Brain pericyte (primary cell): ENCODE results near the gene RPEL1.
A peak's percentile ranks its signal among the peaks of the same experiment; 100 is the strongest.
"Not testable (repeated sequence)": the region's sequence is repeated elsewhere in the genome, so short reads cannot be mapped to it uniquely, and the experiment has no call there.

Experiments used
- DNase-seq: peaks from one replicate; pipeline ENCODE4 v3.0.0-alpha.2; 2012; ENCODE audit warnings: low read depth, low spot score

The RPEL1 gene

DNA sequence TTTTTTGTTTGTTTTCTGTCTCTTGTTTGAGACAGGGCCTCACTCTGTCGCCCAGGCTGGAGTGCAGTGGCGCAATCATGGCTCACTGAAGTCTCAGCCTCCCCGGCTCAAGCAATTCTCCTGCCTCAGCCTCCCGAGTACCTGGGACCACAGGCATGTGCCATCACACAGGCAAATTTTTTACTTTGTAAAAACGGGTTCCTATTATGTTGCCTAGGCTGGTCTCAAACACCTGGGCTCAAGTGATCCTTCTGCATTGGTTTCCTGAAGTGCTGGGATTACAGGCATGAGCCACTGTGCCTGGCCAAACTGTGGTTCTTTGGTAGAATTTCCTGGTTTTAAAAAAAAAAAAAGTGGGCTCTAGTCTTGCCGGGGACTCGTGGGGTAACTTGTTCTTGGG is at the start of gene RPEL1:
TSS of gene RPEL1 (plus strand) at position 301 of the 400 bp plus-strand sequence. CDS start 110 bp downstream, outside the sequence.
- not testable (repeated sequence) for DNase-seq

DNA sequence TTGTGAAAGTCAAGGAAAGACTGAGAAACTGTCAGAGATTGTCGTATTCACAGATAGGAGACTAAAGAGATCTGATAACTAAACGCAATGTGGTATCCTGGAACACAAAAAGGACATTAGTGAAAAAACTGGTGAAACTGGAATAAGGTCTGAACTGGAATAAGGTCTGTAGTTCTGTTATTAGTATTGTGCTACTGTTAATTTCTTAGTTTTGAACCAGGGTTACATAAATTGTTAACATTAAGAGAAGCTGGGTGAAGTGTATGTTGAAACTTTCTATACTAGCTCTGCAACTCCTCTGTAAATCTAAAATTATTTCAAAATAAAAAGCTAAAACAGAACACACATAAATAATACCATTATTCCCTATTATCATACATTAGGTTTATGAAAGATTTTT is 49.2 kb upstream of the RPEL1 start:
- no peak for DNase-seq

DNA sequence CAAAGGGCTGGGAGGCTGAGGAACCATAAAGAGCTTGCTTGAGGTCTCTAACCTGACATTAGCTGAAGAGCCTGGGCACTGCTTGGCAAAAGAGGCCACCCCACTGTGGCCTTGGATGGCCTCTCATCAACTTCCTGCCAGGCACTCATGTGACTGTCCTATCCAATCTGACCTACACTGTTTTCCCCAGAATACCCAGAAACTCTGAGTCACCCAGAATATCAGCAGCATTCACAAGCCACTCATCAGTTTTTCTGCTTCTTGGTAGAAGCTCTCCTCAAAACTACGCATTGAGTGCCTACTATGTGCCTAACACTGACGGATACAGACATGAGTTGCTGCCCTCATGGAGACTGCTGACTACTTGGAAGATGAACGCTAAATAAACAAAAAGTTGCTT is 48.5 kb upstream of the RPEL1 start:
- DNase-seq = no peak

DNA sequence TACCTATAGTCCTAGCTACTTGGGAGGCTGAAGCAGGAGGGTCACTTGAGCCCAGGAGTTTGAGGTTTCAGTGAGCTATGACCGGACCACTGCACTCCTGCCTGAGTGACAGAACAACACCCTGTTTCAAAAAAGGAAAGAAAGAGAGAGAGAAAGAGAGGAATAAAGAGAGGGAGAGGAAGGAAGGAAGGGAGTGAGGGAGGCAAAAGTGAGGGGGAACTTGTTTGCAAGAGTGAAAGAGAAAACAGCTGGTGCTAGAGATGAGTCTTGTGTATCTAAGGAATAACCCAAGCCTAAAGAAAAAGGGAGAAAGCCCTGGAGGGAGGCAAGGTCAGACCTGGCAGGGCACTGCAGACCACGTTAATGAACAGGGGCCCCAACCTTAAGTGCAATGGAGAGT is 47.8 kb upstream of the RPEL1 start:
- no peak for DNase-seq

DNA sequence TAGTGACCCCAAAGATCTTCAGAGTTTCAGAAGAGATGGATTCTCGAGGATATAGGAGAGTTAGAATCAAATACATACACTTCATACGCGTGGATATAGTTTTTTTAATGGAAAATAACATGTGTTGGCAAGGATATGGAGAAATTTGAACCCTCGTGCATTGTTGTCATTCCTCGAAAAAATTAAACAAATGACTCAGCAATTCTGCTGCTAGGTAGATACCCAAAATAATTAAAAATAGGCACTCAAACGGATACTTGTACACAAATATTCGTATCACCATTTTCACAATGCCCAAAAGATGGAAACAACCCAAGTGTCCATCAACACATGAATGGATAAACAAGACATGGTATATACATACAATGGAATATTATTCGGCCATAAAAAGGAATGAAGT is 47.0 kb upstream of the RPEL1 start:
- DNase-seq = no peak

DNA sequence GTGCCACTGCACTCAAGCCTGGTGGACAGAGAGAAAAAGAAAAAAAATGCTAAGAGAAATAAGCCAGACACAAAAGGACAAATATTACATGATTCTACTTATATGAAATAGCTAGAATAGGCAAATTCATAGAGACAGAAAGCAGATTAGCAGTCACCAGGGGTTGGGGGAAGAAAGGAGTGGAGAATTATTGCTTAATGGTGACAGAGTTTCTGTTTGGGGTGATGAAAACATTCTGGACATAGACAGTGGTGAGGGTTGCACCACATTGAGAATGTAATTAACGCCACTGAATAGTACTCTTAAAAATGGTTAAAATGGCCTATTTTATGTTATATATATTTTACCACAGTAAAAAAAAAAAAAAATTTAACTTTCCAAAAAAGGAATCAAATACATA is 46.2 kb upstream of the RPEL1 start:
- no peak for DNase-seq

DNA sequence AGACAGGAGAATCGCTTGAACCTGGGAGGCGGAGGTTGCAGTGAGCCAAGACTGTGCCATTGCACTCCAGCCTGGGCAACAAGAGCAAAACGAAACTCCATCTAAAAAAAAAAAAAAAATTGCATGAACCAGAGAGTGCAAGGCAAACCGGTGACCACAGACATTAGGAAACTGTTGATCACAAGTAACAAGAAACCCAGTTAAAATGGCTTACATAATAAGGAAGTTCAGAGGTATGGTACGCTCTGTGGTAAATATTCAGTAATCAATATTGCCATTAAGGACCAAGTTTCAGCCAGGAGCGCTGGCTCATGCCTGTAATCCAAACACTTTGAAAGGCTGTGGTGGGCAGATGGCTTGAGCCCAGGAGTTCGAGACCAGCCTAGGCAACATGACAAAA is 43.4 kb upstream of the RPEL1 start:
- no peak for DNase-seq

DNA sequence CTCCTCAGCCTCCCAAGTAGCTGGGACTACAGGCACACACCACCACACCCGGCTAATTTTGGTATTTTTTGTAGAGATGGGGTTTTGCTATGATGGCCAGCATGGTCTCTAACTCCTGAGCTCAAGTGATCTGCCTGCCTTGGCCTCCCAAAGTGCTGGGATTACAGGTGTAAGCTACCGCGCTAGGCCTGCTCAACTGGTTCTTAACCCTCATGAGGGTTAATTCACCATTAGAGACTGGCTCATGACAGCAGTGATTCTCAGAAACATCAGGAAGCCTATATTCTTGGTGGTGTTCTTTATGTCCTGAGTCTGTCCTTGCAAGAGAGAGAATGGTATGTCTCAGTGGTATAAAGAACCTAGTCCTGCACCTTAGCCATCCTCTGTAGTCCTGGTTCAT is 42.2 kb upstream of the RPEL1 start:
- DNase-seq = no peak

DNA sequence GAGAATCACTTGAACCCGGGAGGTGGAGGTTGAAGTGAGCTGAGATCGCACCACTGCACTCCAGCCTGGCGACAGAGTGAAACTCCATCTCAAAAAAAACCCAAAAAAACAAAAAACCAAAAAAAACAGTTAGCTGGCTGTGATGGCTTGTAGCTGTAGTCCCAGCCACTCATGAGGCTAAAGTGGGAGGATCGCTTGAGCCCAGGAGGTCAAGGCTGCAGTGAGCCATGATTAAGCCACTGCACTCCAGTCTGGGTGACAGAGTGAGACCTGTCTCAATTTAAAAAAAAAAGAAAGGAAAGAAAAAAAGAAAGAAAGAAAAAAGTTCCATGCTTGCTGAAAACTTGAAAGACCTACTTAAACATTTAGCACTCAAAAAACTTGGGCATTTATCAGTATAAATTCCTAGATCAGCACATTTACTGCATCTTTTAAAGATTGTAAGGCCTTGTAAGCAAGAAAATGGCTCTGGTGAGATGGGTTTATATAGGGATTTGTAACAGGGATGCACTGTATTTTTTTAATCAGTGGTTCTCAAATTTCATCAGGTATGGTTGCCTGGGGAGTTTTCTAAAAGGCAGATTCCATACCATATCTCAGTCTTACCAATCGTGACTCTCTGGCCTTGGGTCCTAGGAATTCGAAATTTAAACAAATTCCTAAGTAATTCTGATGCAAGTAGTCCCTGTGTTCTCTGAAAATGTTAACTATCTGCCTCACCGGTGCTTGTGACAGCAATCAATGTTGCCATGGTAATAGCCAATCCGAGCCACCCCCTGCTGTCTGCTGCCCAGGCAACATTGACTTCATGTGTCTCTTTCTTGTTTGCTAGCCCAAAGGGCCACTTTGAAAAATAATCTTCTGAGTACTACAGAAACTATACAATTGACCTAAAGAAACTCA is 41.1 kb upstream of the RPEL1 start:
- no peak for DNase-seq

DNA sequence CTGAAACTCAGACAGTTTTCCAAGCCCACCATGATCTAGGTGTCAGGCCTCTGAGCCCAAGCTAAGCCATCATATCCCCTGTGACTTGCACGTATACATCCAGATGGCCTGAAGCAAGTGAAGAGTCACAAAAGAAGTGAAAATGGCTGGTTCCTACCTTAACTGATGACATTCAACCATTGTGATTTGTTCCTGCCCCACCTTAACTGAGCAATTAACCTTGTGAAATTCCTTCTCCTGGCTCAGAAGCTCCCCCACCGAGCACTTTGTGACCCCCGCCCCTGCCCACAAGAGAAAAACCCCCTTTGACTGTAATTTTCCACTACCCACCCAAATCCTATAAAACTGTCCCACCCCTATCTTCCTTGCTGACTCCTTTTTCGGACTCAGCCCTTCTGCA is 40.3 kb upstream of the RPEL1 start:
- DNase-seq = not testable (repeated sequence)

DNA sequence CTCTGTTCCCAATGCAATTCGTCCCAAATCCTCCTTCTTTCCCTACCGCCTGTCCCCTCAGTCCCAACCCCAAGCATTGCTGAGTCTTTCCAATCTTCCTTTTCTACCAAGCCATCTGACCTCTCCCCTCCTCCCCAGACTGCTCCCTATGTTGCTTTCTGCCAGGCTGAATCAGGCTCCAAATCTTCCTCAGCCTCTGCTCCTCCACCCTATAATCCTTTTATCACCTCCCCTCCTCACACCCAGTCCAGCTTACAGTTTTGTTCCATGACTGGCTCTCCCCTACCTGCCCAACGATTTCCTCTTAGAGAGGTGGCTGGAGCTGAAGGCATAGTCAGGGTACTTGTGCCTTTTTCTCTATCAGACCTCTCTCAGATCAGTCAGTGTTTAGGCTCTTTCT is 39.0 kb upstream of the RPEL1 start:
- not testable (repeated sequence) for DNase-seq

DNA sequence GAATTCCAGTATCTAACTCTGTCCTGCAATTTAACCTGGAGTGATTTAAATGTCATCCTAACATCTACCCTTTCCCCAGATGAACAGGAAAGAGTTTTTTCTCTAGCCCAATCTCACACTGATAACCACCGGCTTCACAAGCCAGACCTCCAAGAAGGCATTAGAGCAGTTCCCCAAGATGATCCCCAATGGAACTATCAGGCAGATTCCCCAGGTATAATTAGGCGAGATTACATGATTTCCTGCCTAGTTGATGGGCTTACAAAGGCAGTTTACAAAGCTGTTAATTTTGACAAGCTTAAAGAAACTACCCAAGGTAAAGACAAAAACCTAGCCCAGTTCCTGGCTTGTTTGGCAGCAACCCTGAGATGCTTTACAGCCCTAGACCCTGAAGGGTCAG is 38.5 kb upstream of the RPEL1 start:
- DNase-seq = no peak

DNA sequence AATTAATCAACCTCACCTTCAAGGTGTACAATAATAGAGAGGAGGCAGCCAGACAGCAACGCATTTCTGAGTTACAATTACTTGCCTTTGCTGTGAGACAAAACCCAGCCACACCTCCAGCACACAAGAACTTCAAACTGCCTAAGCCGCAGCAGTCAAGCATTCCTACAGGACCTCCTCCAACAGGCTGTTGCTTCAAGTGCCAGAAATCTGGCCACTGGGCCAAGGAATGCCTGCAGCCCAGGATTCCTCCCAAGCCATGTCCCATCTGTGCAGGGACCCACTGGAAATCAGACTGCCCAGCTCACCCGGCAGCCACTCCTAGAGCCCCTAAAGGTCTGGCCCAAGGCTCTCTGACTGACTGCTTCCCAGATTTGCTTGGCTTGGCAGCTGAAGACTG is 38.0 kb upstream of the RPEL1 start:
- DNase-seq = not testable (repeated sequence)

DNA sequence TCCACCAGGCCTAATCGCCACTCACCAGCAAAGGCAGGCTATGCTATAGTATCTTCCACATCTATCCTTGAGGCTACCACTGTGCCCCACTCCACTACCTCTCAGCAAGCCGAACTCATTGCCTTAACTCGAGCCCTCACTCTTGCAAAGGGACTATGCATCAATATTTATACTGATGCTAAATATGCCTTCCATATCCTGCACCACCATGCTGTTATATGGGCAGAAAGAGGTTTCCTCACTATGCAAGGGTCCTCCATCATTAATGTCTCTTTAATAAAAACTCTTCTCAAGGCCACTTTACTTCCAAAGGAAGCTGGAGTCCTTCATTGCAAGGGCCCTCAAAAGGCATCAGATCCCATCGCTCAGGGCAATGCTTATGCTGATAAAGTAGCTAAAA is 35.4 kb upstream of the RPEL1 start:
- DNase-seq = not testable (repeated sequence)

DNA sequence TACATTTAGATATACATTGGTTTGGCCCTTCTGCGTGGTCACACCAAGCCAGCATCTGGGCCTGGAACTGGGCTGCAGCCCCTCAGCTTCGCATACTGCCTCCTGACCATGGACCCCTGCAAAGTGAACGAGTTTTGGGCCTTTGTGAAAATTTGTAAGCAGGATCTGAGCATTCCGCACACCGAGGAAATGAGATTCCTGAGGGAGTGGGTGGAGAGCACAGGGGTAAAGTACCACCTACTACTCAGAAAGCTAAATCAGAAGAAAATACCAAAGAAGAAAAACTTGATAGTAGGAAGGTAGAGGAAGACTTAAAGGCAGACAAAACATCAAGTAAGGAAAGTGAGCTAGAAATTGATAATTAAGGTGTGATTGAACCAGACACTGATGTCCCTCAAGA is 30.1 kb upstream of the RPEL1 start:
- no peak for DNase-seq

DNA sequence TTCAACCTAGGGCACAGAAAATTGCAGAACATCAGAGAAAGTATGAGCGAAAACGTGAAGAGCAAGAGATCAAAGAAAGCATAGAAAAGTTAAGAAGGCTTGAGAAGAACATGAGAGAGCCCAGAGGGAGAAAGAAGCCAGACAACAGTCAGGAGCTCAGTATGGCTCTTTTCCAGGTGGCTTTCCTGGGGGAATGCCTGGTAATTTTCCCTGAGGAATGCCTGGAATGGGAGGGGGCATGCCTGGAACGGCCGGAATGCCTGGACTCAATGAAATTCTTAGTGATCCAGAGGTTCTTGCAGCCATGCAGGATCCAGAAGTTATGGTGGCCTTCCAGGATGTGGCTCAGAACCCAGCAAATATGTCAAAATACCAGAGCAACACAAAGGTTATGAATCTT is 29.3 kb upstream of the RPEL1 start:
- DNase-seq = not testable (repeated sequence)

DNA sequence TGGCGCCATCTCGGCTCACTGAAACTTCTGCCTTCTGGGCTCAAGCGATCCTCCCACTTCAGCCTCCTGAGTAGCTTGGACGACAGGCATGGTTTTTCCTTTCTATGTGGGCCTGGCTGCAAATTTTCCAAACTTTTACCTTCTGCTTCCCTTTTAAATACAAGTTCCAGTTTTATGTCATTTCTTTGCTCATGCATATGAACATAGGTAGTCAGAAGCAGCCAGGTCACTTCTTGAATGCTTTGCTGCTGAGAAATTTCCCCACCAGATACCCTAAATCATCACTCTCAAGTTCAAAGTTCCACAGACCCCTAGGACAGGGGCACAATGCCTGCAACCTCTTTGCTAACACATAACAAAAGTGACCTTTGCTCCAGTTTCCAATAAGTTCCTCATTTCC is 21.6 kb upstream of the RPEL1 start:
- no peak for DNase-seq

DNA sequence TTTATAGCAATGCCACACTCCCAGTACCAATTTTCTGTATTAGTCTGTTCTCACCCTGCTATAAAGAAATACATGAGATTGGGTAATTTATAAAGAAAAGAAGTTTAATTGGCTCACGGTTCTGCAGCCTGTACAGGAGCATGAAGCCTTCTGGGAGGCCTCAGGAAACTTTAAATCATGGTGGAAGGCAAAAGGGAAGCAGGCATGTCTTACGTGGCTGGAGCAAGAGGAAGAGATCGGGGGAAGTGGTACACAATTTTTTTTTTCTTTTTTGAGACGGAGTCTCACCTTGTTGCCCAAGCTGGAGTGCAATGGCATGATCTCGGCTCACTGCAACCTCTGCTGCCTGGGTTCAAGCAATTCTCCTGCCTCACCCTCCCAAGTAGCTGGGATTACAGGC is 21.0 kb upstream of the RPEL1 start:
- not testable (repeated sequence) for DNase-seq

DNA sequence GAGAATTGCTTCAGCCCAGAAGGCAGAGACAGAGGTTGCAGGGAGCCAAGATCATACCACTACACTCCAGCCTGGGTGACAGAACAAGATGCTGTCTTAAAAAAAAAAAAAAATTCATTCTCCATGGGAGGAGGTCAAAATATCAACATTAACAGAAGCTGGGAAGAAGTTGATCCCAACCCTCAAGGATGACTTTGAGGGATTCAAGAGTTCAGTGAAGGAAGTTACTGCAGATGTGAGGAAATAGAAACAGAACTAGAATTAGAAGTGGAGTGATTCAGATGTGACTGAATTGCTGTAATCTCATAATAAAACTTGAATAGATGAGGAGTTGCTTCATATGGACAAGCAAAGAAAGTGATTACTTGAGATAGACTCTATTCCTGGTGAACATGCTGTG is 19.7 kb upstream of the RPEL1 start:
- DNase-seq = no peak

DNA sequence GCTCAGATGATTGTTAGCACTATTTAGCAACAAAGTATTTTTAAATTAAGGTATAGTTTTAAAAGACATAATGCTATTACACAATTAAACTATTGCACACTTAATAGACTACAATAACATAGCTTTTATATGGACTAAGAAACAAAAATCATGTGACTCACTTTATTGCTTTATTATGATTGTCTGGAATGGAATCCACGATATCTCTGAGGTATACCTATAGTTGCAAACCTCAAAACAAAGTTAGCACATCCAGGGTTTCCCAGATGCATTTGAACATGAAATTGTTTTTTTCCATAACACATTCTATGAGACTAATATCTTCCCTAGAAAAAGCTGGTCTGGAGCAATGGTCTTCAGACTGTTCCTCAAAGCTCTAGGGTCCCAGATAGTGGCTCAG is 18.3 kb upstream of the RPEL1 start:
- no peak for DNase-seq

DNA sequence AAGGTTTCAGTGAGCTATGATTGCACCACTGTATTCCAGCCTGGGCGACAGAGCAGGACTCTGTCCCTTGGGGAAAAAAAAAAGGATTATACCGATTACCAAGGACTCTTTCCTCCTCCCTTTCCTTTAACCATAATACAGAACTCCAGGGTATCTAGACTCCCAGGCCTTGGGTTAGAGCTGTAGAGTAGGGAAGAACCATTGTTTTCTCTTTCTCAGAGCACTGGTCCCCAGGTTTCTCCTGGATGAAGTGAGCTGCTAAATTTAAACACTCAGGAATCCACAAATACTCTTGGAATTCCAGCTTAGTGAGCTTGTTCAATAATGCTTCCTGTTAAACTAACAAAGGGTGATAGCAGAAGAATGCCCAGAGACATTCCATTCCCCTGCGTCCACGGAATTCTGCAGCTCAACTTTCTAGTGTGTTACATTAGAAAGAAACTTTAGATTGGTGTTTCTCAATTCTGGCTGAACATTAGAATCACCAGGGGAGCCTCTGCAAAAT is 14.6 kb upstream of the RPEL1 start:
- DNase-seq = peak; percentile 32

DNA sequence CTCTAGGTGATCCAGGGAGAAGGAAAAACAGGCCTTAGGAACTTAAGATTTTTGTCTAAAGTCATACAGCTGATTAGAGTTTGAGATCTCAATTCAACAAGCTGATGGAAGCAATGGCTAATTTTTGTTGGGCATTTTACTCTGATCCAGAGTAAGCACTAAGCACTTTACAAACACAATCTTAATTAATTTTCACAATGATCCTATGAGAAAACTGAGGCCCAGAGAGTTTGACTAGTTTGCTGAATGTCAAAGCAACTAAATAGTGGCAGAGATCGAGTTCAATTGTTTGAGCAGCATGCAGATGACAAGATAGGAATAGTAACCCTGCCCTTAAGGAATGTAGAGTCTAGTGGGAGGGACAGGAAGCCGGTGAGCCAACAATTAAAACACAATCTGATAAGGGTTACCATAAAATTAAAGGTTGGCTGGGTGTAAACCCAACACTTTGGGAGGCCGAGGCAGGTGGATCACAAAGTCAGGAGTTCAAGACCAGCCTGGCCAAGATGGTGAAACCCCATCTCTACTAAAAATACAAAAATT is 13.5 kb upstream of the RPEL1 start:
- no peak for DNase-seq
